Body of pancreas (tissue), 4 donors: ENCODE results near the gene CNTRL.

Experiments used
- POLR2A ChIP-seq, 3 donors: fragments of 450-650 bp; IDR thresholded peaks; one replicate each; pipeline ENCODE4 v1.6.1; 2016; ENCODE audit warnings: antibody characterized with exemption in 3 of 3, mild to moderate bottlenecking in 2 of 3
- TF ChIP-seq, protein P1 (sequence below), 7 experiments: fragments of 450-650 bp in 4 of 7; fragments of 200-600 bp in 3 of 7; sonication (generic) in 3 of 7; IDR thresholded peaks; one replicate each; pipeline ENCODE4 v1.5.1; 2016 to 2019; ENCODE audit warnings: antibody characterized with exemption in 7 of 7

DNA sequence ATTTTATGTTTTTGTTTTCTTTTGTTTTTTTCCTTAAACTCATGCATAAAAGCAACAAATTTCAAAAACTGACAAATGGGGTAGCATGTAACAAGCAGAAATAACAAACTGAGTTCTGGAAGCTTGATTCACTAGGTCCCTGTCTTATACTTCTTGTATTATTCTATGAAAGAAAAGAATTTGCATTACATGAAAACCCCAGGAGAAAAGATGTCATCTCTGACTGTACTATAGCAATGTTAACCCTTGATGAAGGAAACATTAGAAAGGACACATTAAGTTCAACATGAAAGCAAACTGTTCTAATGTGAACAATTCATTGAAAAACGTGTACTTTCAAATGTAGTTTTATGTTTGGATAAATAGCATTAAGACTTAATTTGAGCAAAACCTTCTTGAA is 117.8 kb downstream of the CNTRL start:
- TF ChIP-seq, protein P1, sequence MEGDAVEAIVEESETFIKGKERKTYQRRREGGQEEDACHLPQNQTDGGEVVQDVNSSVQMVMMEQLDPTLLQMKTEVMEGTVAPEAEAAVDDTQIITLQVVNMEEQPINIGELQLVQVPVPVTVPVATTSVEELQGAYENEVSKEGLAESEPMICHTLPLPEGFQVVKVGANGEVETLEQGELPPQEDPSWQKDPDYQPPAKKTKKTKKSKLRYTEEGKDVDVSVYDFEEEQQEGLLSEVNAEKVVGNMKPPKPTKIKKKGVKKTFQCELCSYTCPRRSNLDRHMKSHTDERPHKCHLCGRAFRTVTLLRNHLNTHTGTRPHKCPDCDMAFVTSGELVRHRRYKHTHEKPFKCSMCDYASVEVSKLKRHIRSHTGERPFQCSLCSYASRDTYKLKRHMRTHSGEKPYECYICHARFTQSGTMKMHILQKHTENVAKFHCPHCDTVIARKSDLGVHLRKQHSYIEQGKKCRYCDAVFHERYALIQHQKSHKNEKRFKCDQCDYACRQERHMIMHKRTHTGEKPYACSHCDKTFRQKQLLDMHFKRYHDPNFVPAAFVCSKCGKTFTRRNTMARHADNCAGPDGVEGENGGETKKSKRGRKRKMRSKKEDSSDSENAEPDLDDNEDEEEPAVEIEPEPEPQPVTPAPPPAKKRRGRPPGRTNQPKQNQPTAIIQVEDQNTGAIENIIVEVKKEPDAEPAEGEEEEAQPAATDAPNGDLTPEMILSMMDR (IDR thresholded peaks at IDR 0.05) = no peak
- no peak for TF ChIP-seq POLR2A (IDR thresholded peaks at IDR 0.05)
